Measurements from ENCODE around the gene PMIS2.
"Not testable (repeated sequence)": the region's sequence is repeated elsewhere in the genome, so short reads cannot be mapped to it uniquely, and the experiment has no call there.

PMIS2 gene

GRCh38 chr19:35592226-35592625 is 6.3 kb downstream of the PMIS2 start:
- DNase-seq (ENCODE audit: low read depth), result no peak

DNA sequence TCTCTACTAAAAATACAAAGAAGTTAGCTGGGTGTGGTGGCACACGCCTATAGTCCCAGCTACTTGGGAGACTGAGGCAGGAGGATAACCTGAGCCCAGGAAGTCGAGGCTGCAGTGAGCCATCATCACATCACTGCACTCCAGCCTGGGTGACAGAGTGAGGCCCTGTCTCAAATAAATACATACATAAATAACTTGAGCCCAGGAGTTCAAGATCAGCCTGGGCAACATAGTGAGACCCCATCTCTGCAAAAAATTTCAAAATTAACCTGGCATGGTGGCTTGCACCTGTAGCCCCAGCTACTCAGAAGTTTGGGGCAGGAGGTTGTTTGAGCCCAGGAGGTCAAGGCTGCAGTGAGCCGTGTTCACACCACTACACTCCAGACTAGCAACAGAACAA is 9.1 kb downstream of the PMIS2 start:
- DNase-seq (ENCODE audit: low read depth), result not testable (repeated sequence)

DNA sequence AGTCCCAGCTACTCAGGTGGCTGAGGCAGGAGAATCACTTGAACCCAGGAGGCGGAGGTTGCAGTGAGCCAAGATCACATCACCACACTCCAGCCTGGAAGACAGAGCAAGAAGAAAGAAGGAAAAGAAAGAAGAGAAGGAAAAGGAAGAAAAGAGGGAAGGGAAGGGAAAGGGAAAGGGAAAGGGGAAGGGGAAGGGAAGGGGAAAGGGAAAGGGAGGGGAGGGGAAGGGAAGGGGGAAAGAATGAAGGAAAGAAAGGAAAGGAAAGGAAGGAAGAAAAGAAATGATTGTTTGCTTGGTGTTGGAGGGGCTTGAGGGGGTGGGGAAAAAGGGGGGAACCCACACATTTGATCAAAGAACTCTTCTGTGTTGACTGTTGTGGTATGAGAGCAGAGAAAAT is 10.0 kb downstream of the PMIS2 start:
- DNase-seq (ENCODE audit: low read depth), result no peak

DNA sequence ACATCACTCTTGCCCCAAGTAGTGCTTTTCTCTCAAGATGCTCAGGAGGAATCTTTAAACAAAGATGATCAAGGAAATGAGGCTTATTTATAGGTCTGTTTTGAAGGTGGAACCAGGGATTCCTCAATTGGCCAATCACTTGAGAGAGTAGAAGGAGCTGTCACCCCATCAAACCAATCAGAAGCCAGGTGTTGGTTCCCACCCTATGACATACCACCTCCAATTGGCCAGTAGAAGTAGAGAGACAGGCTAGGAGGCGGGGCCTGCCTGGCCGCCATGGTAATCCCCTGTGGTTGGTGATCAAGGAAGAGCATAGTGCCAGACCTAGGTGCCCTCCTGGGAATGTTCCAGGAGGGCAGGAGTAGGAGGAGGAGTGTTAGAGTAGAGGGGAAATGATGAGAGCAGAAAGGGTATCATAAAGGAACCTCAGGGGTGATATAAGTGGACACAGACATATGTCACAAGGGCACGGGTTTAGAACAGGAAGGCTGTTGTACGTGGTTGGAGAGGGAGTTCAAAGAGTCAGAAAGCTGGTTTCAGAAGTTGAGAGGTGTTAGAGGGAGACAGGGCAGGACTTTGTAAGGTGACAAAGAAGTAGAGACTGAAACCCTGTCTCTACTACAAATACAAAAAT is 10.5 kb downstream of the PMIS2 start:
- DNase-seq (ENCODE audit: low read depth), result no peak

DNA sequence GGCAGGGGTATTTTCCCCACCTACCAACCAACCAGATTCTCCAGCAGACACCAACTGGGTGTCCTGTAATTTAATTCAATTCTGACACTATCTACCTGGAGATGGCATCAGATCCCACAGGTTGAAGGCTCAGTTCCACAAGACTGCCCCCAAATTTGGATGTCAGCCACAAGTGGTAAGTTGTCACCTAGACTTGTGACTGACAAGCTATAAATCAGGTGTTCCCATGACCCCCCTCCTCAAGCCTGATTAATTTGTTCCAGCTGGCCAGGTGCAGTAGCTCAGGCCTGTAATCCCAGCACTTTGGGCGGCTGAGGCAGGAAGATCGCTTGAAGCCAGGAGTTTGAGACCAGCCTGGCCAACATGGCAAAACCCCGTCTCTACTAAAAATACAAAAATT is 16.0 kb downstream of the PMIS2 start:
- DNase-seq (ENCODE audit: low read depth), result no peak

GRCh38 chr19:35604436-35604835 is 18.5 kb downstream of the PMIS2 start:
- not testable (repeated sequence) for DNase-seq (ENCODE audit: low read depth)

DNA sequence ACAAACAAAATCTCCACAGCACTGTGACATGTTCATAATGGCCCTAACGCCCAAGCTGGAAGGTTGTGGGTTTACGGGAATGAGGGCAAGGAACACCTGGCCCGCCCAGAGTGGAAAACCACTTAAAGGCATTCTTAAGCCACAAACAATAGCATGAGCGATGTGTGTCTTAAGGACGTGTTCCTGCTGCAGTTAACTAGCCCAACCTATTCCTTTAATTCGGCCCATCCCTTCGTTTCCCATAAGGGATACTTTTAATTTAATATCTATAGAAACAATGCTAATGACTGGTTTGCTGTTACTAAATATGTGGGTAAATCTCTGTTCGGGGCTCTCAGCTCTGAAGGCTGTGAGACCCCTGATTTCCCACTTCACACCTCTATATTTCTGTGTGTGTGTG is 21.2 kb downstream of the PMIS2 start:
- not testable (repeated sequence) for DNase-seq (ENCODE audit: low read depth)

DNA sequence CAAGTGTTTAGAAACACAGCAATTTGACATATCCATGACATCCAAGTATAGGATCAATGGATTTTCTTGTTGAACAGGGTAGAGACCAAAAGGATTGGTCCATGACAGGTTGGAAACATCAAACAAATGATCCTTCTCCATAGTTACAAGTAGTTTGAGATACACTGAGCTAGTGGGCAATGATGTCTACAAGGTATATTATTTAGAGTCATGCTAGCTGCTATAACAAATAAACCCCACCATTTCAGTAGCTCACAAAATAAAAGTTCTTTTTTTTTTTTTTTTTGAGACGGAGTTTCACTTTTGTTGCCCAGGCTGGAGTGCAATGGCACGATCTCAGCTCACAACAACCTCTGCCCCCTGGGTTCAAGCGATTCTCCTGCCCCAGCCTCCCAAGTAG is 21.7 kb downstream of the PMIS2 start:
- no peak for DNase-seq (ENCODE audit: low read depth)

GRCh38 chr19:35608251-35608650 is 22.3 kb downstream of the PMIS2 start:
- no peak for DNase-seq (ENCODE audit: low read depth)

DNA sequence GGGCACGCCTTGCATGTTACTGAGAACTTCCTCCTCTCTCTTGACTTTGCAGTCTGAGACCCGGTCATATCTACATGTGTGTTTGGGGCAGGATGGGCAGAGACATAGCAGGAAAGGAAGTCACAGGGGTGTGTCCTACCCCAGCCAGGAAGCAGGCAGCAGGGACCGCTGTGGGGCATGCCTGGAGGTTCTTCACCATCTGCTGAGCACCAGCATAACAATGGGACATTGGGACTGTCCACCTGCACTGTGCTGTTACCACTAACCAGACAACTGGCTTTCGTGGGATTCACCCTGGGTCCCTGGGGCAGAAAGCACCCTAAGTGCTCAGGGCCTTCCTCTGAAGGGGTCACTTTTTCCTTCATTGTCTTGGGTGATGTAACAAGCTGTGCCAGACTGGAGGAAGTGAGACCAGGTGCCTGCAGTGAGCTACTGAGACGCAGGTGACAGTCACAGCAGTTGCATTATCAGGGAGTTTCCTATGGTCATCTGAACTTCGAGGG is 23.9 kb downstream of the PMIS2 start:
- DNase-seq (ENCODE audit: low read depth), result no peak

GRCh38 chr19:35612224-35612558 is 26.2 kb downstream of the PMIS2 start:
- DNase-seq (ENCODE audit: low read depth), result no peak

DNA sequence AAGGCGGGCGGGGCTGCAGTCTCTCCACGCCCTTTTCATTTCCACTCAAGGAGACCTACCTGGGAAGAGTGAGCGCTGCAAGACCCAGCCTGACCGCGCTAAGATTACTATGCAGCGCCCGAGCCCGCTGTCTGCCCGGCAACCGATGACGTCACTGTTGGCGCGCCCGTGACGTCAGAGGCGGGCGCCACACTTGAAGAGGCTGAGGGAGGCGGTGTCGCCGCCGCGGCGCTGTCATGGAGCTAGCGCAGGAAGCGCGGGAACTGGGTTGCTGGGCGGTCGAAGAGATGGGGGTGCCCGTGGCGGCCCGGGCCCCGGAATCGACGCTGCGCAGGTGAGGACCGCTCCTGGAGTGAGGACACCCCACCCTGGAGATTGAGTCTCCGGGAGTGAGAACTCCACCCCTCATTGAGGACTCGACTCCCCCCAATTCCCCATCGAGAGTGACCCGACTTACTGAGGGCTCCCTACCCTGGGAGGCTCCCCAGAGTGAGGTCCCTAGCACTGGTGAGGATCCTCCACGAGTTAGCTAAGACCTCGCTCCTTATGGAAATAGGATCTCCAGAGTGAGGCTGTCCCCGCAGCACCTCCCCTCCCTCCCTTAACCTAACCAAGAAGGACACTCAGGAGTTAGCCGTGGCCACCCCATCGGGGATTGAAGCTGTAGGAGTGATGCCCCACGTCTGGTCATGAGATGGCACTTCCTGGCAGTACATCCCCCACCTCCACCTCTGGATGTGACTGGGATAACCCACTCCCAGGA is 26.8 kb downstream of the PMIS2 start, which contains the start of gene HAUS5:
TSS of gene HAUS5 (plus strand) at position 177 of the 763 bp plus-strand sequence. CDS start at position 237, 60 bp downstream.
- DNase-seq (ENCODE audit: low read depth), result peak; percentile 95

GRCh38 chr19:35613574-35613973 is 27.6 kb downstream of the PMIS2 start:
- DNase-seq (ENCODE audit: low read depth), result no peak

- DNase-seq (ENCODE audit: low read depth), result no peak
Observed at GRCh38 chr19:35615036-35615435, 29.1 kb downstream of the PMIS2 start.

- DNase-seq (ENCODE audit: low read depth), result no peak
Observed at GRCh38 chr19:35618857-35619256, 32.9 kb downstream of the PMIS2 start.

- no peak for DNase-seq (ENCODE audit: low read depth)
Observed at GRCh38 chr19:35619290-35619923, 33.4 kb downstream of the PMIS2 start.

DNA sequence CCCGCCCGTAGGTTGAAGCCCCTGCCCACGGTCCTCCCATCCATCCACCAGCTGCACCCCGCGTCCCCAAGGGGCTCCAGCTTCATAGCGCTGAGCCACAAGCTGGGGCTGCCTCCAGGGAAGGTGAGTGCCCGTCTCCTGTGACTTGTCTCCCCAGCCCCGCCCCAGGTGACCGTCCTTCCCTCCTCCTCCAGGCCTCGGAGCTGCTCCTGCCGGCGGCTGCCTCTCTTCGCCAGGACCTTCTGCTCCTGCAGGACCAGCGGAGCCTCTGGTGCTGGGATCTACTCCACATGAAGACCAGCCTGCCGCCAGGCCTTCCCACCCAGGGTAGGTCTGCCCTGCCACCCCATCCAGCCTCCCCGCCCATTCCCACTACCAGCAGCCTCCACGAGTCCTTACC is 34.0 kb downstream of the PMIS2 start:
- no peak for DNase-seq (ENCODE audit: low read depth)

DNA sequence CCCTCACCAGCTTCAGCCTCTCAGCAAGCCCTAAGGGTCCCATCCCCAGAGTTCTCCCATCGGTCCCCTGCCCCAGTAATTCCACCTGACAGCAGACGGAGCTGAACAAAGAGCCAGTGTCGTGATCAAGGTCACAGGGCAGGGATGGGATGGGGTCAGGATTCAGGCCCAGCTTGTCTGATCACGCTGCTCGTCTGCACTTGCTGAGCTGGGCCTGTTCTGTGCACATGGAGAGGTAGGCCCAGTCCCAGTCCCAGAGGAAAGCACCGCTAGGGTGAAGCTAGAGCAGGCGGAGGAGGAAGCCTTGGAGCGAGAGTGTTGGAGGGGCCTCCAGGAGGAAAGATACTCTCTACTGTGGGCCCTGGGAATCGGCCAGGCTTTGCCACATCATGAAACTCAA is 35.7 kb downstream of the PMIS2 start:
- no peak for DNase-seq (ENCODE audit: low read depth)

DNA sequence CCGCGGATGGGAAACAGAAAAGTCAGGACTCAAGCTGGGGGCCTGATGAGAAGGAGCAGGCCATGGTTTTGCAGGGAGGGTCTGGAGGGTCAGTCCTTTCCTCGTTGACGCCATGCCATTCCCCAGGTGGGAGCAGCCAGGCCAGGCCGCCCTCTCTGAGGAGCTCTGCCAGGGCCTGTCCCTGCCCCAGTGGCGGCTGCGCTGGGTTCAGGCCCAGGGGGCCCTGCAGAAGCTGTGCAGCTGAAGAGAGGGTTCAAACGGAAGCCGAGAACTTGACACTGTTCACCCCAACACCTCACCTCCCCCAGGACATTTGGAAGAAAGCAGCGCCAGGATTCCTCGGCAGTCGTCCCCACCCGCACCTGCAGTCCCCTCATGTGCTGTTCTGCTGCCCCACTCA is 36.8 kb downstream of the PMIS2 start:
- no peak for DNase-seq (ENCODE audit: low read depth)

GRCh38 chr19:35623327-35624010 is 37.5 kb downstream of the PMIS2 start:
- no peak for DNase-seq (ENCODE audit: low read depth)

GRCh38 chr19:35628264-35628564 is 42.2 kb downstream of the PMIS2 start:
- no peak for DNase-seq (ENCODE audit: low read depth)

DNA sequence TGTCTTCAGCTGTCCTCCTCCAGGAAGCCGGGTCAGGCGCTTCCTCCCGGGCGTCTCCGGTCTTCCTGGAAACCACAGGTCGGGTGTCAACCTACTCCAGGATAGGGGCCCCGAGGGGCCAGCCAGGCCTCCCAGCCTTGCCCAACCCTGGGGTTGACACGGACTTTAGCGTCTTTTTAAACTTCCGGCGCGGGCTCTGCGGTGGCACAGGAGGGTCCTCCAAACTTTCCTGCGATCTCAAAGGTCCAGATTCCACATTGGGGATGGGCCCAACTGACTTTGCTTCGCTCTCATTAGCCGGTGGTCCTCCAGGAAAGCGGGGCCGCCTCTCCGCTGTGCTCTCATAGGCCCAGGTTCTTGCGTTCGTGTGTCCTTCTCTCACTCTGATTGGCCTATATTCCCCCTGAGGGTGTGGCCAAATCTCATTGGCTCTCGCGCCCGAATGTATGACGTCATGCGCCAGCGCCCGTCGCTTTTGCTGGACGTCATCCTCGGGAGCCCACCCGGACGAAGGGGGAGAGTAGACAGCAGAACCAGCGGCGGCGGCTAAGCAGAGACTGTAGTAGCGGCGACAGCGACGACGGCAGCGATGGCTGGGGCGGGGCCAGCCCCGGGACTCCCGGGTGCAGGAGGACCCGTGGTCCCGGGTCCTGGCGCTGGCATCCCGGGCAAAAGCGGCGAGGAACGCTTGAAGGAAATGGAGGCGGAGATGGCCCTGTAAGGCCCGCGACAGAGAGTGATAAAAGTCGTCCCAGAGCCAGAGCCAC is 42.8 kb downstream of the PMIS2 start, which contains the start of gene RBM42:
TSS of gene RBM42 (plus strand) at position 472 of the 767 bp plus-strand sequence. CDS start at position 590, 118 bp downstream.
- peak; percentile 97 for DNase-seq (ENCODE audit: low read depth)
